GM12872 (cell line): Measurements from ENCODE around the gene SPANXA2.
"Not testable (repeated sequence)": the region's sequence is repeated elsewhere in the genome, so short reads cannot be mapped to it uniquely, and the experiment has no call there.

Experiments
- TF ChIP-seq, protein P1 (sequence below): IDR thresholded peaks from 3 replicates; pipeline ENCODE4 v1.5.1; 2011; ENCODE audit warnings: low read depth, mild to moderate bottlenecking, low read length, moderate library complexity; ENCODE audit not compliant: insufficient read depth

The SPANXA2 gene, protein sequence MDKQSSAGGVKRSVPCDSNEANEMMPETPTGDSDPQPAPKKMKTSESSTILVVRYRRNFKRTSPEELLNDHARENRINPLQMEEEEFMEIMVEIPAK

GRCh38 chrX:141589408-141589807 lies at the start of gene SPANXA2:
Gene SPANXA2, plus strand, starts transcription at chrX:141589708. Its CDS starts 60 bp downstream, at chrX:141589768.
- TF ChIP-seq, protein P1, sequence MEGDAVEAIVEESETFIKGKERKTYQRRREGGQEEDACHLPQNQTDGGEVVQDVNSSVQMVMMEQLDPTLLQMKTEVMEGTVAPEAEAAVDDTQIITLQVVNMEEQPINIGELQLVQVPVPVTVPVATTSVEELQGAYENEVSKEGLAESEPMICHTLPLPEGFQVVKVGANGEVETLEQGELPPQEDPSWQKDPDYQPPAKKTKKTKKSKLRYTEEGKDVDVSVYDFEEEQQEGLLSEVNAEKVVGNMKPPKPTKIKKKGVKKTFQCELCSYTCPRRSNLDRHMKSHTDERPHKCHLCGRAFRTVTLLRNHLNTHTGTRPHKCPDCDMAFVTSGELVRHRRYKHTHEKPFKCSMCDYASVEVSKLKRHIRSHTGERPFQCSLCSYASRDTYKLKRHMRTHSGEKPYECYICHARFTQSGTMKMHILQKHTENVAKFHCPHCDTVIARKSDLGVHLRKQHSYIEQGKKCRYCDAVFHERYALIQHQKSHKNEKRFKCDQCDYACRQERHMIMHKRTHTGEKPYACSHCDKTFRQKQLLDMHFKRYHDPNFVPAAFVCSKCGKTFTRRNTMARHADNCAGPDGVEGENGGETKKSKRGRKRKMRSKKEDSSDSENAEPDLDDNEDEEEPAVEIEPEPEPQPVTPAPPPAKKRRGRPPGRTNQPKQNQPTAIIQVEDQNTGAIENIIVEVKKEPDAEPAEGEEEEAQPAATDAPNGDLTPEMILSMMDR, result not testable (repeated sequence)

DNA sequence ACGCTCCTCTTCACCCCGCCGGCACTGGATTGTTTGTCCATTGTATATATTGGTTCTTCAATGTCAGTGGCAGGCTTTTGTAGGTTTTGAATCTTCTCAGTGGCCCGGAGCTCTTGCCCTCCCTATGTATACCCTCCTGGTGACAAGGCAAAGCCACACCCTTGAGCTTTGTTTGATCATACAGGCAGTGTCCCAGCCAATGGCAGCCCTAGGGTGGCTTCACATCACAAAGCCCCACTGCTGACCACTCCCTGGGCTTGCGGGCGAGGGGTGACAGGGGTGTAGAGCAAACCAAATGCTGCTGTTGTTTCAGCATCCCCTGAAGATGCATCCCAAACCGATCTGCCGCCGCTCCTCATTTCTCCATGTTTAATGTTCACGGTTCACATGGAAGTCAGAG lies 4.9 kb upstream of the SPANXA2 start, which contains the start of gene SPANXA1:
Gene SPANXA1 (minus strand): TSS at position 101 of the 400 bp plus-strand sequence. CDS start 60 bp downstream, at position 41.
- TF ChIP-seq, protein P1, result not testable (repeated sequence)

DNA sequence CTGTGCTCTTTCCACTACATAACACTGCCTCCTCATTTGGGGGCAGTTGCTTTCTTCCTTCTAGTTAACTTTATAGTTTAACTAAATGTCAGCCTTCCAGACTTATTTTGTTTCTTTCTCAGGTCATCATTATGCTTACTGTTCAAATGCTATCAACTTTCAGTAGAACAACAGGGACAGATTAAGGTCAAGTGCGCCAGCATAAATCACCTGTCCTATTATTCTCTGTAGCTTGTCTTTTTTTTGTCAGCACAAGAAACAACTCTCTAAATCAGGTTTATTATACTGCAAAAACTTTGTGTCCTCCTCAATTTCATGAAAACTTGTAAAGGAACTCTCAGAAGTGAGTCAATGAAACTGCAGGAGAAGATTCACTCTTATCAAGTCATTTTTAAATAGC lies 19.6 kb downstream of the SPANXA2 start:
- TF ChIP-seq, protein P1, result no peak

- TF ChIP-seq, protein P1, result no peak
Measured at GRCh38 chrX:141619336-141619735, 29.8 kb downstream of the SPANXA2 start.

GRCh38 chrX:141632124-141632523 lies 42.6 kb downstream of the SPANXA2 start:
- TF ChIP-seq, protein P1, result no peak

DNA sequence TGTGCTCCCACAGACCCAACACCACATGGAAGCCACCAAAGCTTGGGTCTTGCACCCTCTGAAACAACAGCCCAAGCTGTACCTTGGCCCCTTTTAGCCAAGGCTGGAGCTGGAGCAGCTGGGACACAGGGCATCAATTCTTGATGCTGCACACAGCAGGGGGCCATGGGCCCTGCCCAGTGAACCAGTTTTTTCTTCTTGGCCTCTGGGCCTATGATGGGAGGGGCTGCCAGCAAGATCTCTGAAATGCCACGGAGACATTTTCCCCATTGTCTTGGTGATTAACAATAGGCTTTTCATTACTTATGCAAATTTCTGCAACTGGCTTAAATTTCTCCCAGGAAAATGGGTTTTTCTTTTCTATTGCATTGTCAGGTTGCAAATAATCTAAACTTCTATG lies 49.0 kb downstream of the SPANXA2 start:
- TF ChIP-seq, protein P1, result no peak
